ENCODE results near the gene EYA2. TPM values are rescaled to one million over a fixed set of nuclear protein-coding genes. Genes with fewer than 3 reads are reported as not detected.

EYA2 gene
- polyA plus RNA-seq, 1 donor (not counting 4 experiments of a cell fraction or from before 2014, with no cell fraction given) = not detected

DNA sequence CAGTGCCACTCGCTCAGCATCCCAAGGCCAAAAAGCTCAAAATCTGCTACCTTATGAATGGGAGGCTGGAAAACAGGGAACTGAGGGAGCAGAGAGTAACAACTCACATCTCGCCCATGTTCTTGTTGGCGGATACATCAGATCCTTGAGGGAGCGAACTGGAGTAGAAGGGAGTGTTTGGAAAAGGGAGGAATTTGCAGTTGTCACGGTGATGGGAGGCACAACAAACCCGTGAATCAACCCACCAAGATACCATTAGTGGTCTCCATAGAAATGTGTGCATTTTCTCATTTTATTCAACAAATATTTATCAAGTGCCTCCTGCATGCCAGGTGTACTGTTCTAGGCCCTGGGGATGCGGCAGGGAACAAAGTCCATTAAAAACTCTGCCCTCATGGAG is 212.1 kb downstream of the EYA2 start:
- Histone ChIP-seq H3K4me1 (ENCODE audit: control insufficient read depth, extremely low read depth, insufficient read depth, low read length) (no peaks in the 10 kb centered on the region), H3K27ac (ENCODE audit: control insufficient read depth, insufficient read depth, low read length) (no peak overlapping the region), H3K36me3 (ENCODE audit: control insufficient read depth in 2 of 2, extremely low read depth in 1 of 2, insufficient read depth in 2 of 2, low read length in 2 of 2) (no peaks in the 10 kb centered on the region), H4K20me1 (ENCODE audit: control insufficient read depth, extremely low read depth, insufficient read depth, low read length) (no peaks in the 10 kb centered on the region), H3K79me2 (ENCODE audit: control insufficient read depth, insufficient read depth, low read length) (no peaks in the 10 kb centered on the region), H3K9ac (ENCODE audit: control insufficient read depth, extremely low read depth, insufficient read depth, low read length) (no peak overlapping the region), H3K27me3 (ENCODE audit: control insufficient read depth, extremely low read depth, insufficient read depth, low read length) (no peaks in the 10 kb centered on the region), H3K9me1 (ENCODE audit: control insufficient read depth, extremely low read depth, insufficient read depth, low read length) (no peaks in the 10 kb centered on the region), H2AFZ (ENCODE audit: control insufficient read depth, low read length) (no peak overlapping the region), H3K4me2 (ENCODE audit: control insufficient read depth, extremely low read depth, insufficient read depth, low read depth, low read length) (no peak overlapping the region), H3K4me3 (ENCODE audit: control insufficient read depth in 2 of 3, extremely low read depth in 1 of 3, insufficient read depth in 2 of 3, low read depth in 1 of 3, low read length in 3 of 3) (no peak overlapping the region), H3K9me3 (ENCODE audit: control insufficient read depth, low read depth, low read length) (peaks cover 6% of the 10 kb centered on the region)
- TF ChIP-seq EZH2 (IDR thresholded peaks at IDR 0.05; ENCODE audit: low read length) = no peak
- TF ChIP-seq, protein P1, sequence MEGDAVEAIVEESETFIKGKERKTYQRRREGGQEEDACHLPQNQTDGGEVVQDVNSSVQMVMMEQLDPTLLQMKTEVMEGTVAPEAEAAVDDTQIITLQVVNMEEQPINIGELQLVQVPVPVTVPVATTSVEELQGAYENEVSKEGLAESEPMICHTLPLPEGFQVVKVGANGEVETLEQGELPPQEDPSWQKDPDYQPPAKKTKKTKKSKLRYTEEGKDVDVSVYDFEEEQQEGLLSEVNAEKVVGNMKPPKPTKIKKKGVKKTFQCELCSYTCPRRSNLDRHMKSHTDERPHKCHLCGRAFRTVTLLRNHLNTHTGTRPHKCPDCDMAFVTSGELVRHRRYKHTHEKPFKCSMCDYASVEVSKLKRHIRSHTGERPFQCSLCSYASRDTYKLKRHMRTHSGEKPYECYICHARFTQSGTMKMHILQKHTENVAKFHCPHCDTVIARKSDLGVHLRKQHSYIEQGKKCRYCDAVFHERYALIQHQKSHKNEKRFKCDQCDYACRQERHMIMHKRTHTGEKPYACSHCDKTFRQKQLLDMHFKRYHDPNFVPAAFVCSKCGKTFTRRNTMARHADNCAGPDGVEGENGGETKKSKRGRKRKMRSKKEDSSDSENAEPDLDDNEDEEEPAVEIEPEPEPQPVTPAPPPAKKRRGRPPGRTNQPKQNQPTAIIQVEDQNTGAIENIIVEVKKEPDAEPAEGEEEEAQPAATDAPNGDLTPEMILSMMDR (optimal IDR thresholded peaks at IDR 0.05 in 1 of 3, IDR thresholded peaks at IDR 0.05 in 1 of 3, conservative IDR thresholded peaks at IDR 0.05 in 1 of 3; ENCODE audit: extremely low read depth in 1 of 3, insufficient read depth in 2 of 3, low read length in 3 of 3) = no peak
- no peak for DNase-seq (ENCODE audit: low read depth, low spot score)
- dilution Hi-C loops (cut with MboI; ENCODE audit: extremely low pct_ligation_motif_present, low sequenced_read_pairs) = no loop called here
- FAIRE-seq = no peak

DNA sequence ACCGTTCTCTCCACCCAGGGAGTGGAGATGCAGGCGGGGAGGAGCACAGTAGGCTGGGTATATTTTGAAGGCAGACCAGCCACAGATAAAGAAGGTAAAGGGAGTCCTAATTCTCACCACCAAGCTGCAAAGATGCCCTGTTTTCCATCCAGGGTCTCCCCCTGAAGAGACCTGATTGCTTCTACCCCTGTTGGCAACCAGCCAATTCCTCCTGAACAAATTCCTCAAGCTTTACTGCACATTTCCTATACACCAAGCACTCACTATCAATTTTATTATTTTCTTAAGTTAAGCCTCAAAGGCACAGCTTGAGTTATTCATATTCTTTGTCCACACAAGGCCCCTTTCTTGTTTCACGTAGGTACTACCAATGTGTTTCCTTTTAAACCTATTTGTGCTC is 214.4 kb downstream of the EYA2 start:
- DNase-seq (ENCODE audit: low read depth, low spot score) (no peak), FAIRE-seq (no peak)
- no peak for TF ChIP-seq EZH2 (IDR thresholded peaks at IDR 0.05; ENCODE audit: low read length)
- TF ChIP-seq, protein P1 (optimal IDR thresholded peaks at IDR 0.05 in 1 of 3, IDR thresholded peaks at IDR 0.05 in 1 of 3, conservative IDR thresholded peaks at IDR 0.05 in 1 of 3; ENCODE audit: extremely low read depth in 1 of 3, insufficient read depth in 2 of 3, low read length in 3 of 3) = no peak
- H3K27me3 ChIP-seq (ENCODE audit: control insufficient read depth, extremely low read depth, insufficient read depth, low read length) = no peaks in the 10 kb centered on the region
- dilution Hi-C loops (cut with MboI; ENCODE audit: extremely low pct_ligation_motif_present, low sequenced_read_pairs) = no loop called here
- no peaks in the 10 kb centered on the region for H3K79me2 ChIP-seq (ENCODE audit: control insufficient read depth, insufficient read depth, low read length)
- no peaks in the 10 kb centered on the region for H3K9me1 ChIP-seq (ENCODE audit: control insufficient read depth, extremely low read depth, insufficient read depth, low read length)
- no peak overlapping the region for H3K9ac ChIP-seq (ENCODE audit: control insufficient read depth, extremely low read depth, insufficient read depth, low read length)
- no peaks in the 10 kb centered on the region for H3K4me1 ChIP-seq (ENCODE audit: control insufficient read depth, extremely low read depth, insufficient read depth, low read length)
- H3K9me3 ChIP-seq (ENCODE audit: control insufficient read depth, low read depth, low read length) = peaks cover 6% of the 10 kb centered on the region
- H3K4me2 ChIP-seq (ENCODE audit: control insufficient read depth, extremely low read depth, insufficient read depth, low read depth, low read length) = no peak overlapping the region
- H4K20me1 ChIP-seq (ENCODE audit: control insufficient read depth, extremely low read depth, insufficient read depth, low read length) = no peaks in the 10 kb centered on the region
- H3K27ac ChIP-seq (ENCODE audit: control insufficient read depth, insufficient read depth, low read length) = no peak overlapping the region
- H3K4me3 ChIP-seq (ENCODE audit: control insufficient read depth in 2 of 3, extremely low read depth in 1 of 3, insufficient read depth in 2 of 3, low read depth in 1 of 3, low read length in 3 of 3) = no peak overlapping the region
- no peak overlapping the region for H2AFZ ChIP-seq (ENCODE audit: control insufficient read depth, low read length)
- no peaks in the 10 kb centered on the region for H3K36me3 ChIP-seq (ENCODE audit: control insufficient read depth in 2 of 2, extremely low read depth in 1 of 2, insufficient read depth in 2 of 2, low read length in 2 of 2)
